ENCODE results near the gene FAM13A. TPM values are rescaled to one million over a fixed set of nuclear protein-coding genes. Genes with fewer than 3 reads are reported as not detected.

The FAM13A gene
- total and polyA plus RNA-seq, 2 of the 13 experiments (the other 11 are each of a cell fraction or from before 2014, with no cell fraction given): 1.2 to 36.2 TPM

GRCh38 chr4:88868510-88868909 lies 188.5 kb downstream of the FAM13A start:
- no peak for ATAC-seq
- Histone ChIP-seq H3K9ac (ENCODE audit: insufficient read depth, low read depth, low read length) (no peak overlapping the region), H3K9me3 (ENCODE audit: low read length) (no peaks in the 10 kb centered on the region), H3K79me2 (ENCODE audit: insufficient read depth, low read length) (no peaks in the 10 kb centered on the region), H3K36me3 (replicated peaks in 1 of 2; ENCODE audit: control insufficient read depth in 1 of 2, insufficient read depth in 2 of 2, low read length in 2 of 2) (no peaks in the 10 kb centered on the region), H2AFZ (ENCODE audit: low read length) (no peak overlapping the region), H3K4me1 (ENCODE audit: insufficient read depth, low read length) (peaks cover 11% of the 10 kb centered on the region), H4K20me1 (ENCODE audit: insufficient read depth, low read length) (no peaks in the 10 kb centered on the region), H3K27ac (ENCODE audit: extremely low read length, insufficient read depth, low read length) (no peak overlapping the region), H3K27me3 (ENCODE audit: control insufficient read depth in 1 of 2, insufficient read depth in 2 of 2, low read length in 2 of 2) (no peaks in the 10 kb centered on the region), H3K4me3 (replicated peaks in 1 of 3; ENCODE audit: insufficient read depth in 1 of 3, low read depth in 2 of 3, low read length in 3 of 3) (no peak overlapping the region), H3K4me2 (ENCODE audit: low read depth, low read length) (no peak overlapping the region)
- intact Hi-C loops (cut with micrococcal nuclease; ENCODE audit: unreplicated experiment): no loop called here
- no peak for DNase-seq (ENCODE audit: low spot score)
- CTCF ChIA-PET (ENCODE audit: low intra/inter-chr PET ratio, low total read pairs): no interaction called here
- BruUV-seq (replicated peaks): no TSS peak
- in situ Hi-C loops (cut with HindIII; ENCODE audit: extremely low pct_ligation_motif_present, low pct_unique_long_range_greater_than_20kb): no loop called here
- no peak for FAIRE-seq
- POLR2A ChIA-PET: no interaction called here
- TF ChIP-seq ZNF709 (CRISPR knock-in tag; IDR thresholded peaks at IDR 0.05) (no peak), CREB1 (IDR thresholded peaks at IDR 0.05) (peak; percentile 61), CREB1 (CRISPR knock-in tag; IDR thresholded peaks at IDR 0.05) (no peak)
- 71% methylated on average over 3 of the region's 3 CpGs for WGBS (ENCODE audit: low lambda C conversion rate)

- no peaks in the 10 kb centered on the region for H3K36me3 ChIP-seq (replicated peaks in 1 of 2; ENCODE audit: control insufficient read depth in 1 of 2, insufficient read depth in 2 of 2, low read length in 2 of 2)
- no peak overlapping the region for H3K4me2 ChIP-seq (ENCODE audit: low read depth, low read length)
- H3K27ac ChIP-seq (ENCODE audit: extremely low read length, insufficient read depth, low read length): no peak overlapping the region
- ChIA-PET CTCF (ENCODE audit: low intra/inter-chr PET ratio, low total read pairs) (no interaction called here), POLR2A (no interaction called here)
- ATAC-seq (no peak), DNase-seq (ENCODE audit: low spot score) (no peak), FAIRE-seq (no peak)
- no peak overlapping the region for H3K9ac ChIP-seq (ENCODE audit: insufficient read depth, low read depth, low read length)
- no peaks in the 10 kb centered on the region for H3K27me3 ChIP-seq (ENCODE audit: control insufficient read depth in 1 of 2, insufficient read depth in 2 of 2, low read length in 2 of 2)
- TF ChIP-seq FOXA1 (IDR thresholded peaks at IDR 0.05) (no peak), FOXA1 (CRISPR knock-in tag; IDR thresholded peaks at IDR 0.05) (no peak), ZNF530 (CRISPR knock-in tag; IDR thresholded peaks at IDR 0.05; ENCODE audit: low read depth) (no peak), FOXC1 (CRISPR knock-in tag; IDR thresholded peaks at IDR 0.05; ENCODE audit: borderline replicate concordance) (no peak), RBM39 (IDR thresholded peaks at IDR 0.05; ENCODE audit: low read depth, low read length, poor library complexity, severe bottlenecking) (no peak)
- peaks cover 11% of the 10 kb centered on the region for H3K4me1 ChIP-seq (ENCODE audit: insufficient read depth, low read length)
- H3K9me3 ChIP-seq (ENCODE audit: low read length): no peaks in the 10 kb centered on the region
- BruUV-seq (replicated peaks): no TSS peak
- no peak overlapping the region for H3K4me3 ChIP-seq (replicated peaks in 1 of 3; ENCODE audit: insufficient read depth in 1 of 3, low read depth in 2 of 3, low read length in 3 of 3)
- H4K20me1 ChIP-seq (ENCODE audit: insufficient read depth, low read length): no peaks in the 10 kb centered on the region
- 36% methylated on average over 4 of the region's 4 CpGs for WGBS (ENCODE audit: low lambda C conversion rate)
- H2AFZ ChIP-seq (ENCODE audit: low read length): no peak overlapping the region
- intact Hi-C loops (cut with micrococcal nuclease; ENCODE audit: unreplicated experiment) (no loop called here), in situ Hi-C loops (cut with HindIII; ENCODE audit: extremely low pct_ligation_motif_present, low pct_unique_long_range_greater_than_20kb) (no loop called here)
- no peaks in the 10 kb centered on the region for H3K79me2 ChIP-seq (ENCODE audit: insufficient read depth, low read length)
These were observed 190.0 kb downstream of the FAM13A start for GRCh38 chr4:88866862-88867550.
